Common myeloid progenitor, CD34-positive (primary cell): Measurements from ENCODE around the gene BNIP5.

ENCODE experiments used
- CTCF ChIA-PET: fragments of 350-600 bp; sonication (Branson Sonifier 250); formaldehyde crosslinking; loops from one replicate; lab custom pipeline; 2021; ENCODE audit warnings: antibody characterized with exemption; lab: Charles Lee
- POLR2A ChIA-PET: fragments of 350-600 bp; sonication (Branson Sonifier 250); formaldehyde crosslinking; loops from one replicate; lab custom pipeline; 2021; ENCODE audit warnings: antibody characterized with exemption; lab: Charles Lee
- DNase-seq, 3 donors: peaks; one replicate each; pipeline versions ENCODE4 v3.0.0 to v3.0.0-alpha.2; 2013
- H3K27ac ChIP-seq, 2 experiments: 1 replicate in 1 of 2; 2 replicates in 1 of 2; pipeline ENCODE4 v1.7.0; 2013; ENCODE audit warnings: inconsistent platforms in 2 of 2, low read length in 2 of 2, mild to moderate bottlenecking in 2 of 2, low read depth in 1 of 2, moderate library complexity in 1 of 2; ENCODE audit not compliant: severe bottlenecking in 2 of 2, insufficient read depth in 1 of 2, poor library complexity in 1 of 2
- H3K27me3 ChIP-seq, 5 experiments: replicated peaks in 2 of 5; 1 replicate in 3 of 5; 2 replicates in 2 of 5; pipeline versions ENCODE4 v1.6.1 to v1.7.0; 2013; ENCODE audit warnings: low read length in 4 of 5, mild to moderate bottlenecking in 2 of 5, moderate library complexity in 2 of 5, inconsistent platforms in 1 of 5; ENCODE audit not compliant: insufficient read depth in 5 of 5, control insufficient read depth in 4 of 5
- H3K36me3 ChIP-seq, 4 experiments: 1 replicate in 2 of 4; 2 replicates in 2 of 4; pipeline versions ENCODE4 v1.6.1 to v1.7.0; 2013; ENCODE audit warnings: low read length in 3 of 4, control low read depth in 1 of 4, mild to moderate bottlenecking in 1 of 4; ENCODE audit not compliant: control insufficient read depth in 4 of 4, insufficient read depth in 4 of 4
- H3K4me1 ChIP-seq, 4 experiments: 1 replicate in 3 of 4; 2 replicates in 1 of 4; pipeline versions ENCODE4 v1.6.1 to v1.7.1; 2013; ENCODE audit warnings: low read length in 3 of 4, mild to moderate bottlenecking in 3 of 4, control low read depth in 1 of 4, inconsistent platforms in 1 of 4, moderate library complexity in 1 of 4; ENCODE audit not compliant: control insufficient read depth in 4 of 4, insufficient read depth in 4 of 4; ENCODE audit errors: control extremely low read depth in 1 of 4
- H3K4me3 ChIP-seq, 7 experiments: 1 replicate in 4 of 7; 2 replicates in 3 of 7; pipeline versions ENCODE4 v1.5.1 to v1.7.0; 2013; ENCODE audit warnings: mild to moderate bottlenecking in 7 of 7, low read length in 6 of 7, moderate library complexity in 6 of 7, inconsistent platforms in 2 of 7, low read depth in 2 of 7, control low read depth in 1 of 7; ENCODE audit not compliant: insufficient read depth in 4 of 7, control insufficient read depth in 1 of 7; ENCODE audit errors: extremely low read depth in 1 of 7
- H3K9me3 ChIP-seq, 5 experiments: 1 replicate in 4 of 5; 2 replicates in 1 of 5; pipeline versions ENCODE4 v1.6.1 to v1.7.1; 2013; ENCODE audit warnings: low read length in 4 of 5, mild to moderate bottlenecking in 2 of 5, inconsistent platforms in 1 of 5, low read depth in 1 of 5, moderate library complexity in 1 of 5; ENCODE audit not compliant: control insufficient read depth in 4 of 5, insufficient read depth in 2 of 5; ENCODE audit errors: control extremely low read depth in 1 of 5
- WGBS: methylation state at CpG from one replicate; pipeline ENCODE4 v1.1.5; 2013; ENCODE audit not compliant: insufficient coverage; 5-methylcytosine and 5-hydroxymethylcytosine counted together

BNIP5 gene

DNA sequence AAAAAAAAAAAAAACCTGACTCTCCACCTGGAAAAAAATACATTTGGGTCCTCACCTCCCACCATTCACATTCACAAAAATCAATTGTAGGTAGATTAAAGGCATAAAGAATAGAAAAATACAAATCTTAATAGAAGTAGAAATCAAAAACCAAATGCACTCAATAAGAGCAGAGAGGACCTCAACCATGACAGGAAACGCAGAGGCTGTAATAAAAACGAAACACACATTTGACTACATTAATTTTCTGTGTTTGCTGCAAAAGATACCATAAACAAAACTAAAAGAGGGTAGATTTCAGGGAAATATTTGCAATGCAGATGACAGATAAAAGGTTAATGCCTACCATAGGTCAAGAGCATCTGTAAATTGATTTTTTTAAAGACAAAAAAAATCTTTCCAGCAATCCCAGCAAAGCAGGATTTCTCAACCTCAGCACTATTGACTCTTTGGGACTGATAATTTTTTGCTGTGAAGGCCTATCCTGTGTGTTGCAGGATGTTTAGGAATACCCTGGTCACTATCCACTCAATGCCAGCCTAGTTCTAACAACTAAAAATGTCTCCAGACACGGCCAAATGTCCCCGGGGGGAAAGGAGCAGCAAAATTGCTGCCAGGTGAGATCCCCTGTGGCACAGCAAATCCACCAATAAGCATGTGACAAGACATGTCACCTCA is 41.7 kb upstream of the BNIP5 start:
- WGBS: no CpG with 5 or more reads among the region's 4 CpGs
- Histone ChIP-seq H3K36me3 (no peaks in the 10 kb centered on the region), H3K9me3 (no peaks in the 10 kb centered on the region), H3K4me3 (no peak overlapping the region), H3K27ac (no peak overlapping the region), H3K27me3 (peaks cover 0 to 9% (median 0%) of the 10 kb centered on the region in 5 experiments), H3K4me1 (no peaks in the 10 kb centered on the region)
- ChIA-PET POLR2A (no interaction called here), CTCF (no interaction called here)
- no peak for DNase-seq

DNA sequence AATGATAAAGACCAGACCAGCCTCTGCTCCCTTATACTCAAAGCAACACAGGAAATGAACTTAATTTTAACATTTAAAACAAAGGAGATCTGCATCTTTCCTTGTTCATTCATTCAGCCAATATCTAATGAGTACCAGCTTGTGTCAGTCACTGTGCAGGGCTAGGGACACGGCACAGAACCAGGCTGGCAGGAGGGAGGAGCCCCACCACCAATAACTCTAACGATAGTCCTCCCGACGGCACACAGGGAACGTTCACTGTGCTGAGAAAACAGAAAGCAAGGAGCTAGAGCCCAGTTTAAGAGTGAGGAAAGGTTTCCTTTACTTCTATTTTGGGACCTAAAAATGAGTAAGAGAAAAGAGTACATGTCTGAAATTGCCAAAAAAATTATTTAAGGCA is 40.9 kb upstream of the BNIP5 start:
- H3K27ac ChIP-seq: no peak overlapping the region
- H3K4me1 ChIP-seq: no peaks in the 10 kb centered on the region
- CTCF ChIA-PET: no interaction called here
- no peak for DNase-seq
- H3K36me3 ChIP-seq: no peaks in the 10 kb centered on the region
- no peaks in the 10 kb centered on the region for H3K9me3 ChIP-seq
- peaks cover 0 to 9% (median 0%) of the 10 kb centered on the region in 5 experiments for H3K27me3 ChIP-seq
- 96% methylated on average over 4 of the region's 5 CpGs for WGBS
- POLR2A ChIA-PET: no interaction called here
- no peak overlapping the region for H3K4me3 ChIP-seq

DNA sequence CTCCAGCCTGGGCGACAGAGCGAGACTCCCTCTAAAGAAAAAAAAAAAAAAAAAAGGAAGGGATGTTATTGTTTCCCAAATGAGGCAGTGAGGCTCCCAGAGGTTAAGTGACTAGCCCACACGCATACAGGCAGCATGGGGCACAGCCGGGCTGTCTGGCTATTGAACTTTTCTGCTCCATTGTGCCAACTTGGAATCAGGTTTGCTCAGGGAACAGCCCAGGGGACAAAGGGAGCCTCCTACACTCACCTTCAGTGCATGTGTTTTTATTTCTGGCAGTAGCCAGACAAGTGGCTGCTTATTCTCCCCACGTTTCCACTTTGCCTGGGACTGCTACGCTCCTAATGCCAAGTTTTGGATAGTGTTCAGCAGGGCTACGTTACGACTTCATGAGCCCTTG is 40.1 kb upstream of the BNIP5 start:
- WGBS: 95% methylated on average over 7 of the region's 8 CpGs
- POLR2A ChIA-PET: no interaction called here
- Histone ChIP-seq H3K27me3 (peaks cover 0 to 9% (median 0%) of the 10 kb centered on the region in 5 experiments), H3K4me1 (no peaks in the 10 kb centered on the region), H3K4me3 (no peak overlapping the region), H3K36me3 (no peaks in the 10 kb centered on the region), H3K9me3 (no peaks in the 10 kb centered on the region), H3K27ac (no peak overlapping the region)
- CTCF ChIA-PET: no interaction called here
- DNase-seq: no peak

DNA sequence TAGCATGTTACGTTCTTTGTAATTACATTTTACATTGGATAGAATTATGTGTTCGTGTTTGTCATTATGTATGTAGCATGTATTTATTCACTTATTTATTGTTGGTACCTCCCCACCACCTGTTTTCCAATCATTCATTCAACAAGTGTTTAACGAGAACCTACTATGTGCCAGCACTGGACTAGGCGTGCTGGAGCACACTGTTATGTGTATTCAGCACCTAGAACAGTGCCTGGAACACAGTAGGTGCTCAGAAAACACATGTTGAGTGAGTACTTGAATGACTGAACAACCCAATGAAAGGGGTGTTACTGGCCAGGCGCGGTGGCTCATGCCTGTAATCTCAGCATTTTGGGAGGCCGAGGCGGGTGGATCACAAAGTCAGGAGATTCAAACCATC is 39.5 kb upstream of the BNIP5 start:
- DNase-seq: no peak
- CTCF ChIA-PET: no interaction called here
- WGBS: 100% methylated on average over 6 of the region's 8 CpGs
- POLR2A ChIA-PET: no interaction called here
- peaks cover 0 to 7% (median 0%) of the 10 kb centered on the region in 5 experiments for H3K27me3 ChIP-seq
- no peaks in the 10 kb centered on the region for H3K36me3 ChIP-seq
- no peaks in the 10 kb centered on the region for H3K4me1 ChIP-seq
- H3K9me3 ChIP-seq: no peaks in the 10 kb centered on the region
- H3K27ac ChIP-seq: no peak overlapping the region
- no peak overlapping the region for H3K4me3 ChIP-seq

DNA sequence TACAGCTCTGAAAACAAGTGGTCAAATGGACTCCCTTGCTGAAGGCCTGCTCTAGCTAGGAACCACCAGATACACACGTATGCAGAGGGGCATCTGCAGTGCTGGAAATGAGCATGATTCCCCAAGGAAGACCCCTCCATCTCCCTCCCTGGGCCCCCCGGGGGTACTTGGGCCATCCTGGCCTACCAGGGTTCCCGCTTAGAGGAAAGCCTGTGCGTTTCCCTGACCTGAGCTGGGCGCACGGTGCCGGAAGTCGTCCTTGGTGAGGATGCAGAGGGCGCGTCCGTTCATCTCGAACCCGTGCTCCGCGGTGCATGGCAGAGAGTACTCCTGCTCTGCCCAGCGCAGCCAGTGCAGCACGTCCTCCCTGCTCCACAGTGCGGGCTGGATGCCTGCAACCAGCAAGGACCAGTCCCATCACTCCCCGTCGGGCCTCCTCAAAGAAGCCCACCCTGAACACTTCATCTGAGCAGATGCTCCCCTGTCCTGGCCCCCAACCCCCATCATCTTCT is 39.0 kb upstream of the BNIP5 start:
- DNase-seq: no peak
- Histone ChIP-seq H3K27ac (no peak overlapping the region), H3K27me3 (peaks cover 0 to 7% (median 0%) of the 10 kb centered on the region in 5 experiments), H3K36me3 (no peaks in the 10 kb centered on the region), H3K4me3 (no peak overlapping the region), H3K4me1 (no peaks in the 10 kb centered on the region), H3K9me3 (no peaks in the 10 kb centered on the region)
- CTCF ChIA-PET: no interaction called here
- WGBS: 96% methylated on average over 18 of the region's 20 CpGs
- POLR2A ChIA-PET: no interaction called here

DNA sequence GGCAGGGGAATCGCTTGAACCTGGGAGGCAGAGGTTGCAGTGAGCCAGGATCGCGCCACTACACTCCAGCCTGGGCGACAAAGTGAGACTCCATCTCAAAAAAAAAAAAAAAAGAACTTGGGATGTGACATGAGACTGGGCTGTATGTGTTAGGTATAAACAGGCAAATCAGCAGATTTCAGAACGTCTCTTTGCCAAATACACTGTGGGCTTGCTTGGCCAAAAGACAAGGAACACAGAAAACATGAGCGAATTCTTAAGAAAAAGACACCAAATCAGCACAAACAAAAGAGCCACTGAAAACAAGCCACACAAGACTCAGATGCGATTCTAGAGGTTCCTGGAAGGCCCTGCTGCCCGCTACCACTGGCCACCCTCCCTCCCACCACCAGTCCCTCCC is 38.3 kb upstream of the BNIP5 start:
- peaks cover 0 to 2% (median 0%) of the 10 kb centered on the region in 4 experiments for H3K4me1 ChIP-seq
- H3K4me3 ChIP-seq: no peak overlapping the region
- no peak for DNase-seq
- no peak overlapping the region for H3K27ac ChIP-seq
- no peaks in the 10 kb centered on the region for H3K9me3 ChIP-seq
- peaks cover 0 to 7% (median 0%) of the 10 kb centered on the region in 5 experiments for H3K27me3 ChIP-seq
- H3K36me3 ChIP-seq: no peaks in the 10 kb centered on the region
- POLR2A ChIA-PET: no interaction called here
- CTCF ChIA-PET: no interaction called here
- 98% methylated on average over 6 of the region's 8 CpGs for WGBS

DNA sequence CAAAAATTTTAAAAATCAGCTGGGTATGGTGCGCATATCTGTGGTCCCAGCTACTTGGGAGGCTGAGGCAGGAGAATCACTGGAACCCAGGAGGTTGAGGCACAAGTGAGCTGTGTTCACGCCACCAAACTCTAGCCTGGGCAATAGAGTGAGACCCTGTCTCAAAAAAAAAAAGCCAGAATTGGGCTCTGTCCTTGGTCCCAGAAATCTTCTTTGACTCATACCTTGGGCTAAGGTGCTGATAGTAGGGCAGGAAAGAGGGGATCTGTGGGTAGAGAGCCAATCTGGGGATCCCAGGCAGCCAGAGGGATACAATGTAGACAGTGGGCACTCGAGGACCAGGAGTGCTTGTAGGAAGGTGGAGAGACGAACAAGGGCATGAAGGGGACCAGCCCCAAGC is 37.5 kb upstream of the BNIP5 start:
- no peak overlapping the region for H3K4me3 ChIP-seq
- ChIA-PET POLR2A (no interaction called here), CTCF (interaction anchor here (0.7 to 1.3 kb wide), 2 partner anchors 11 to 235 kb away, joined by 3 to 4 read pairs; no protein-coding TSS in a partner anchor)

More for the DNA sequence above, 37.5 kb upstream of the BNIP5 start:
- DNase-seq: no peak
- WGBS: 100% methylated on average over 3 of the region's 4 CpGs
- Histone ChIP-seq H3K9me3 (no peaks in the 10 kb centered on the region), H3K4me1 (peaks cover 0 to 10% (median 0%) of the 10 kb centered on the region in 4 experiments), H3K27ac (no peak overlapping the region), H3K27me3 (peaks cover 0 to 7% (median 0%) of the 10 kb centered on the region in 5 experiments), H3K36me3 (no peaks in the 10 kb centered on the region)
